Panc1 (cell line): ENCODE measurements around the gene CAMK4.

Source experiments
- POLR2AphosphoS5 ChIP-seq: IDR thresholded peaks from 2 replicates; pipeline ENCODE4 v1.6.1; 2012; ENCODE audit warnings: mild to moderate bottlenecking, low read depth, low read length, moderate library complexity
- TF ChIP-seq, protein P1 (sequence below): fragments of 450-650 bp; IDR thresholded peaks from 2 replicates; pipeline ENCODE4 v1.5.1; 2017; ENCODE audit warnings: mild to moderate bottlenecking
- TF ChIP-seq, protein P2 (sequence below), 2 experiments: IDR thresholded peaks; 2 replicates each; pipeline ENCODE4 v1.6.1; 2011 to 2012; ENCODE audit warnings: low read depth in 2 of 2, control low read depth in 1 of 2, low read length in 1 of 2, mild to moderate bottlenecking in 1 of 2, moderate library complexity in 1 of 2; ENCODE audit not compliant: insufficient read depth in 1 of 2

- TF ChIP-seq, protein P1, sequence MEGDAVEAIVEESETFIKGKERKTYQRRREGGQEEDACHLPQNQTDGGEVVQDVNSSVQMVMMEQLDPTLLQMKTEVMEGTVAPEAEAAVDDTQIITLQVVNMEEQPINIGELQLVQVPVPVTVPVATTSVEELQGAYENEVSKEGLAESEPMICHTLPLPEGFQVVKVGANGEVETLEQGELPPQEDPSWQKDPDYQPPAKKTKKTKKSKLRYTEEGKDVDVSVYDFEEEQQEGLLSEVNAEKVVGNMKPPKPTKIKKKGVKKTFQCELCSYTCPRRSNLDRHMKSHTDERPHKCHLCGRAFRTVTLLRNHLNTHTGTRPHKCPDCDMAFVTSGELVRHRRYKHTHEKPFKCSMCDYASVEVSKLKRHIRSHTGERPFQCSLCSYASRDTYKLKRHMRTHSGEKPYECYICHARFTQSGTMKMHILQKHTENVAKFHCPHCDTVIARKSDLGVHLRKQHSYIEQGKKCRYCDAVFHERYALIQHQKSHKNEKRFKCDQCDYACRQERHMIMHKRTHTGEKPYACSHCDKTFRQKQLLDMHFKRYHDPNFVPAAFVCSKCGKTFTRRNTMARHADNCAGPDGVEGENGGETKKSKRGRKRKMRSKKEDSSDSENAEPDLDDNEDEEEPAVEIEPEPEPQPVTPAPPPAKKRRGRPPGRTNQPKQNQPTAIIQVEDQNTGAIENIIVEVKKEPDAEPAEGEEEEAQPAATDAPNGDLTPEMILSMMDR = no peak
- TF ChIP-seq, protein P2, sequence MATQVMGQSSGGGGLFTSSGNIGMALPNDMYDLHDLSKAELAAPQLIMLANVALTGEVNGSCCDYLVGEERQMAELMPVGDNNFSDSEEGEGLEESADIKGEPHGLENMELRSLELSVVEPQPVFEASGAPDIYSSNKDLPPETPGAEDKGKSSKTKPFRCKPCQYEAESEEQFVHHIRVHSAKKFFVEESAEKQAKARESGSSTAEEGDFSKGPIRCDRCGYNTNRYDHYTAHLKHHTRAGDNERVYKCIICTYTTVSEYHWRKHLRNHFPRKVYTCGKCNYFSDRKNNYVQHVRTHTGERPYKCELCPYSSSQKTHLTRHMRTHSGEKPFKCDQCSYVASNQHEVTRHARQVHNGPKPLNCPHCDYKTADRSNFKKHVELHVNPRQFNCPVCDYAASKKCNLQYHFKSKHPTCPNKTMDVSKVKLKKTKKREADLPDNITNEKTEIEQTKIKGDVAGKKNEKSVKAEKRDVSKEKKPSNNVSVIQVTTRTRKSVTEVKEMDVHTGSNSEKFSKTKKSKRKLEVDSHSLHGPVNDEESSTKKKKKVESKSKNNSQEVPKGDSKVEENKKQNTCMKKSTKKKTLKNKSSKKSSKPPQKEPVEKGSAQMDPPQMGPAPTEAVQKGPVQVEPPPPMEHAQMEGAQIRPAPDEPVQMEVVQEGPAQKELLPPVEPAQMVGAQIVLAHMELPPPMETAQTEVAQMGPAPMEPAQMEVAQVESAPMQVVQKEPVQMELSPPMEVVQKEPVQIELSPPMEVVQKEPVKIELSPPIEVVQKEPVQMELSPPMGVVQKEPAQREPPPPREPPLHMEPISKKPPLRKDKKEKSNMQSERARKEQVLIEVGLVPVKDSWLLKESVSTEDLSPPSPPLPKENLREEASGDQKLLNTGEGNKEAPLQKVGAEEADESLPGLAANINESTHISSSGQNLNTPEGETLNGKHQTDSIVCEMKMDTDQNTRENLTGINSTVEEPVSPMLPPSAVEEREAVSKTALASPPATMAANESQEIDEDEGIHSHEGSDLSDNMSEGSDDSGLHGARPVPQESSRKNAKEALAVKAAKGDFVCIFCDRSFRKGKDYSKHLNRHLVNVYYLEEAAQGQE (IDR thresholded peaks at IDR 0.05; ENCODE audit: insufficient read depth in 1 of 2, low read depth in 2 of 2, low read length in 1 of 2) = no peak
- no peak for TF ChIP-seq POLR2AphosphoS5
Measured at GRCh38 chr5:111532886-111533582, 308.9 kb downstream of the CAMK4 start.
